ENCODE measurements around the gene GOLGA6L2. TPM values are rescaled to one million over a fixed set of nuclear protein-coding genes. Genes with fewer than 3 reads are reported as not detected.

Gene GOLGA6L2
- polyA plus RNA-seq, 1 of the 3 experiments (the other 2 are of a cell fraction): not detected

GRCh38 chr15:23439513-23439912 lies 7.5 kb downstream of the GOLGA6L2 start:
- H2AFZ ChIP-seq (ENCODE audit: low read depth): no peak overlapping the region
- TF ChIP-seq TAF1 (IDR thresholded peaks at IDR 0.05; ENCODE audit: borderline replicate concordance, low read depth, low read length): no peak
- no peaks in the 10 kb centered on the region for H3F3A ChIP-seq (replicated peaks; ENCODE audit: insufficient read depth)
- no peak overlapping the region for H3K4me3 ChIP-seq (ENCODE audit: low read depth in 2 of 2, low read length in 1 of 2)
- ChIA-PET CTCF (no interaction called here), POLR2A (no interaction called here)
- 20% methylated on average over 7 of the region's 7 CpGs for WGBS (ENCODE audit: low lambda C conversion rate)
- no peak for DNase-seq
- H3K27ac ChIP-seq (ENCODE audit: low read depth in 2 of 2, low read length in 1 of 2): no peak overlapping the region
- no peaks in the 10 kb centered on the region for H4K20me1 ChIP-seq (ENCODE audit: insufficient read depth)
- peaks cover 48% of the 10 kb centered on the region for H3K27me3 ChIP-seq (ENCODE audit: insufficient read depth)
- no peaks in the 10 kb centered on the region for H3K9me2 ChIP-seq
- no peaks in the 10 kb centered on the region for H3K79me2 ChIP-seq (ENCODE audit: insufficient read depth)
- no peak overlapping the region for H3K4me2 ChIP-seq
- H3K36me3 ChIP-seq (replicated peaks in 1 of 2; ENCODE audit: control insufficient read depth in 1 of 2, insufficient read depth in 2 of 2, low read length in 1 of 2): no peaks in the 10 kb centered on the region
- H3K9ac ChIP-seq: no peak overlapping the region
- no peaks in the 10 kb centered on the region for H3K4me1 ChIP-seq (ENCODE audit: control insufficient read depth in 1 of 2, insufficient read depth in 2 of 2, low read depth in 1 of 2, low read length in 1 of 2)
- no peaks in the 10 kb centered on the region for H3K9me3 ChIP-seq

DNA sequence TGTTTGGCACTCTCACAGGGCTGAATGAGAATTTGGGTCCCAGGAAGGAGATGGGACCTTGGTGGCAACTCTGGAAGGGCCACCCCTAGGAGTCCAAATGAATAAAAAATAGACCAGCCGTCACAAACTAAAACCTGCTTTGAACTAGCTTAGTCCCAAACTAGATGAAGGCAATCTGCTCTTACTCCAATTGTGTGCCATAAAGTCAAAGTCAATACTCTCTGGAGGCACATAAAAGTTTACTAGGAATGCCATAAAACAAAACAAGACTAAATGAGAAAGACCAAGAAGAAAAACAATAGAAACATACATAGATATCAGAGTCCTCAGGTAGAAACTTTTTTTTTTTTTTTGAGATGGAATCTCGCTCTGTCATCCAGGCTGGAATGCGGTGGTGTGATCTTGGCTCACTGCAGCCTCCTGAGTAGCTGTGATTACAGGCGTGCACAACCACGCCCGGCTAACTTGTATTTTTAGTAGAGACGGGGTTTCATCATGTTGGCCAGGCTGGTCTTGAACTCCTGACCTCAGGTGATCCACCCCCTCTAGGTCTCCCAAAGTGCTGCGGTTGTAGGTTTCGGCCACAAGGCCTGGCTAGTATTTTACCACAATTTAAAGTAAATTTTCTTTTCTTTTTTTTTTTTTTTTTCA lies 8.1 kb downstream of the GOLGA6L2 start:
- CTCF ChIA-PET: no interaction called here
- WGBS (ENCODE audit: low lambda C conversion rate): 19% methylated on average over 9 of the region's 9 CpGs
- no peak overlapping the region for H3K27ac ChIP-seq (ENCODE audit: low read depth in 2 of 2, low read length in 1 of 2)

GRCh38 chr15:23437673-23438072 lies 9.4 kb downstream of the GOLGA6L2 start:
- Histone ChIP-seq H3K4me2 (no peak overlapping the region), H3K27me3 (ENCODE audit: insufficient read depth) (peaks cover 37% of the 10 kb centered on the region), H3F3A (replicated peaks; ENCODE audit: insufficient read depth) (no peaks in the 10 kb centered on the region), H3K9me3 (no peaks in the 10 kb centered on the region), H3K9me2 (no peaks in the 10 kb centered on the region), H3K36me3 (replicated peaks in 1 of 2; ENCODE audit: control insufficient read depth in 1 of 2, insufficient read depth in 2 of 2, low read length in 1 of 2) (no peaks in the 10 kb centered on the region), H3K79me2 (ENCODE audit: insufficient read depth) (no peaks in the 10 kb centered on the region), H3K4me3 (ENCODE audit: low read depth in 2 of 2, low read length in 1 of 2) (no peak overlapping the region), H2AFZ (ENCODE audit: low read depth) (no peak overlapping the region), H4K20me1 (ENCODE audit: insufficient read depth) (no peaks in the 10 kb centered on the region), H3K27ac (ENCODE audit: low read depth in 2 of 2, low read length in 1 of 2) (no peak overlapping the region), H3K9ac (no peak overlapping the region), H3K4me1 (ENCODE audit: control insufficient read depth in 1 of 2, insufficient read depth in 2 of 2, low read depth in 1 of 2, low read length in 1 of 2) (no peaks in the 10 kb centered on the region)
- 15% methylated on average over 2 of the region's 2 CpGs for WGBS (ENCODE audit: low lambda C conversion rate)
- TF ChIP-seq, protein P1, sequence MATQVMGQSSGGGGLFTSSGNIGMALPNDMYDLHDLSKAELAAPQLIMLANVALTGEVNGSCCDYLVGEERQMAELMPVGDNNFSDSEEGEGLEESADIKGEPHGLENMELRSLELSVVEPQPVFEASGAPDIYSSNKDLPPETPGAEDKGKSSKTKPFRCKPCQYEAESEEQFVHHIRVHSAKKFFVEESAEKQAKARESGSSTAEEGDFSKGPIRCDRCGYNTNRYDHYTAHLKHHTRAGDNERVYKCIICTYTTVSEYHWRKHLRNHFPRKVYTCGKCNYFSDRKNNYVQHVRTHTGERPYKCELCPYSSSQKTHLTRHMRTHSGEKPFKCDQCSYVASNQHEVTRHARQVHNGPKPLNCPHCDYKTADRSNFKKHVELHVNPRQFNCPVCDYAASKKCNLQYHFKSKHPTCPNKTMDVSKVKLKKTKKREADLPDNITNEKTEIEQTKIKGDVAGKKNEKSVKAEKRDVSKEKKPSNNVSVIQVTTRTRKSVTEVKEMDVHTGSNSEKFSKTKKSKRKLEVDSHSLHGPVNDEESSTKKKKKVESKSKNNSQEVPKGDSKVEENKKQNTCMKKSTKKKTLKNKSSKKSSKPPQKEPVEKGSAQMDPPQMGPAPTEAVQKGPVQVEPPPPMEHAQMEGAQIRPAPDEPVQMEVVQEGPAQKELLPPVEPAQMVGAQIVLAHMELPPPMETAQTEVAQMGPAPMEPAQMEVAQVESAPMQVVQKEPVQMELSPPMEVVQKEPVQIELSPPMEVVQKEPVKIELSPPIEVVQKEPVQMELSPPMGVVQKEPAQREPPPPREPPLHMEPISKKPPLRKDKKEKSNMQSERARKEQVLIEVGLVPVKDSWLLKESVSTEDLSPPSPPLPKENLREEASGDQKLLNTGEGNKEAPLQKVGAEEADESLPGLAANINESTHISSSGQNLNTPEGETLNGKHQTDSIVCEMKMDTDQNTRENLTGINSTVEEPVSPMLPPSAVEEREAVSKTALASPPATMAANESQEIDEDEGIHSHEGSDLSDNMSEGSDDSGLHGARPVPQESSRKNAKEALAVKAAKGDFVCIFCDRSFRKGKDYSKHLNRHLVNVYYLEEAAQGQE (IDR thresholded peaks at IDR 0.05; ENCODE audit: low read depth, low read length): peak; percentile 88
- TF ChIP-seq RCOR1 (IDR thresholded peaks at IDR 0.05; ENCODE audit: low read length) (no peak), JUND (IDR thresholded peaks at IDR 0.05) (no peak)
- POLR2A ChIA-PET: no interaction called here
- no peak for DNase-seq
- CTCF ChIA-PET: no interaction called here

More for the DNA sequence above, 8.1 kb downstream of the GOLGA6L2 start:
- no peak for DNase-seq
- peaks cover 44% of the 10 kb centered on the region for H3K27me3 ChIP-seq (ENCODE audit: insufficient read depth)
- POLR2A ChIA-PET: no interaction called here
- H4K20me1 ChIP-seq (ENCODE audit: insufficient read depth): no peaks in the 10 kb centered on the region
- no peak for TF ChIP-seq EZH2phosphoT487 (IDR thresholded peaks at IDR 0.05; ENCODE audit: borderline replicate concordance, low read depth)
- no peak overlapping the region for H2AFZ ChIP-seq (ENCODE audit: low read depth)
- no peaks in the 10 kb centered on the region for H3K36me3 ChIP-seq (replicated peaks in 1 of 2; ENCODE audit: control insufficient read depth in 1 of 2, insufficient read depth in 2 of 2, low read length in 1 of 2)
- no peaks in the 10 kb centered on the region for H3K4me1 ChIP-seq (ENCODE audit: control insufficient read depth in 1 of 2, insufficient read depth in 2 of 2, low read depth in 1 of 2, low read length in 1 of 2)
- no peaks in the 10 kb centered on the region for H3K79me2 ChIP-seq (ENCODE audit: insufficient read depth)
- H3K9me3 ChIP-seq: no peaks in the 10 kb centered on the region
- H3K4me2 ChIP-seq: no peak overlapping the region
- no peak overlapping the region for H3K4me3 ChIP-seq (ENCODE audit: low read depth in 2 of 2, low read length in 1 of 2)
- H3F3A ChIP-seq (replicated peaks; ENCODE audit: insufficient read depth): no peaks in the 10 kb centered on the region
- H3K9me2 ChIP-seq: no peaks in the 10 kb centered on the region
- H3K9ac ChIP-seq: no peak overlapping the region
